WERI-Rb-1 (cell line): Measurements from ENCODE around the gene ERMP1.
A peak's percentile ranks its signal among the peaks of the same experiment; 100 is the strongest.
"Not testable (repeated sequence)": the region's sequence is repeated elsewhere in the genome, so short reads cannot be mapped to it uniquely, and the experiment has no call there.

Experiments used
- DNase-seq: peaks from one replicate; pipeline ENCODE4 v3.0.0-alpha.2; 2020
- H3K27ac ChIP-seq: fragments of 250-450 bp; sonication (Bioruptor Pico); 2 replicates; pipeline ENCODE4 v1.5.1; 2020; ENCODE audit warnings: mild to moderate bottlenecking, moderate library complexity
- H3K27me3 ChIP-seq: fragments of 250-450 bp; sonication (Bioruptor Pico); 2 replicates; pipeline ENCODE4 v1.5.1; 2021; ENCODE audit warnings: mild to moderate bottlenecking, low read depth, moderate library complexity; ENCODE audit not compliant: insufficient read depth, severe bottlenecking
- H3K36me3 ChIP-seq: fragments of 250-450 bp; sonication (Bioruptor Pico); 2 replicates; pipeline ENCODE4 v1.5.1; 2020; ENCODE audit warnings: mild to moderate bottlenecking, moderate library complexity
- H3K4me3 ChIP-seq: 2 replicates; pipeline ENCODE4 v1.5.1; 2011; ENCODE audit warnings: low read depth, mild to moderate bottlenecking, control low read depth, low read length
- H3K9me3 ChIP-seq: fragments of 250-450 bp; sonication (Bioruptor Pico); 2 replicates; pipeline ENCODE4 v1.5.1; 2021; ENCODE audit warnings: mild to moderate bottlenecking, moderate library complexity; ENCODE audit not compliant: severe bottlenecking
- TF ChIP-seq, protein P1 (sequence below): IDR thresholded peaks from 2 replicates; pipeline ENCODE4 v1.5.1; 2011; ENCODE audit warnings: low read depth, mild to moderate bottlenecking, control low read depth, inconsistent platforms, low read length

Gene ERMP1, protein sequence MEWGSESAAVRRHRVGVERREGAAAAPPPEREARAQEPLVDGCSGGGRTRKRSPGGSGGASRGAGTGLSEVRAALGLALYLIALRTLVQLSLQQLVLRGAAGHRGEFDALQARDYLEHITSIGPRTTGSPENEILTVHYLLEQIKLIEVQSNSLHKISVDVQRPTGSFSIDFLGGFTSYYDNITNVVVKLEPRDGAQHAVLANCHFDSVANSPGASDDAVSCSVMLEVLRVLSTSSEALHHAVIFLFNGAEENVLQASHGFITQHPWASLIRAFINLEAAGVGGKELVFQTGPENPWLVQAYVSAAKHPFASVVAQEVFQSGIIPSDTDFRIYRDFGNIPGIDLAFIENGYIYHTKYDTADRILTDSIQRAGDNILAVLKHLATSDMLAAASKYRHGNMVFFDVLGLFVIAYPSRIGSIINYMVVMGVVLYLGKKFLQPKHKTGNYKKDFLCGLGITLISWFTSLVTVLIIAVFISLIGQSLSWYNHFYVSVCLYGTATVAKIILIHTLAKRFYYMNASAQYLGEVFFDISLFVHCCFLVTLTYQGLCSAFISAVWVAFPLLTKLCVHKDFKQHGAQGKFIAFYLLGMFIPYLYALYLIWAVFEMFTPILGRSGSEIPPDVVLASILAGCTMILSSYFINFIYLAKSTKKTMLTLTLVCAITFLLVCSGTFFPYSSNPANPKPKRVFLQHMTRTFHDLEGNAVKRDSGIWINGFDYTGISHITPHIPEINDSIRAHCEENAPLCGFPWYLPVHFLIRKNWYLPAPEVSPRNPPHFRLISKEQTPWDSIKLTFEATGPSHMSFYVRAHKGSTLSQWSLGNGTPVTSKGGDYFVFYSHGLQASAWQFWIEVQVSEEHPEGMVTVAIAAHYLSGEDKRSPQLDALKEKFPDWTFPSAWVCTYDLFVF

GRCh38 chr9:5832538-5833529 is at the start of gene ERMP1:
Gene ERMP1 (minus strand): TSS chr9:5833117. CDS start chr9:5833027, 90 bp downstream.
- H3K36me3 ChIP-seq = no peaks in the 10 kb centered on the region; the same call in none of the 2 replicates
- H3K9me3 ChIP-seq = peaks cover 3% of the 10 kb centered on the region
- peak; percentile 87 for DNase-seq
- TF ChIP-seq, protein P1, sequence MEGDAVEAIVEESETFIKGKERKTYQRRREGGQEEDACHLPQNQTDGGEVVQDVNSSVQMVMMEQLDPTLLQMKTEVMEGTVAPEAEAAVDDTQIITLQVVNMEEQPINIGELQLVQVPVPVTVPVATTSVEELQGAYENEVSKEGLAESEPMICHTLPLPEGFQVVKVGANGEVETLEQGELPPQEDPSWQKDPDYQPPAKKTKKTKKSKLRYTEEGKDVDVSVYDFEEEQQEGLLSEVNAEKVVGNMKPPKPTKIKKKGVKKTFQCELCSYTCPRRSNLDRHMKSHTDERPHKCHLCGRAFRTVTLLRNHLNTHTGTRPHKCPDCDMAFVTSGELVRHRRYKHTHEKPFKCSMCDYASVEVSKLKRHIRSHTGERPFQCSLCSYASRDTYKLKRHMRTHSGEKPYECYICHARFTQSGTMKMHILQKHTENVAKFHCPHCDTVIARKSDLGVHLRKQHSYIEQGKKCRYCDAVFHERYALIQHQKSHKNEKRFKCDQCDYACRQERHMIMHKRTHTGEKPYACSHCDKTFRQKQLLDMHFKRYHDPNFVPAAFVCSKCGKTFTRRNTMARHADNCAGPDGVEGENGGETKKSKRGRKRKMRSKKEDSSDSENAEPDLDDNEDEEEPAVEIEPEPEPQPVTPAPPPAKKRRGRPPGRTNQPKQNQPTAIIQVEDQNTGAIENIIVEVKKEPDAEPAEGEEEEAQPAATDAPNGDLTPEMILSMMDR = peak; percentile 91
- no peaks in the 10 kb centered on the region for H3K27me3 ChIP-seq
- peak within 1 kb of the TSS; percentile 72 for H3K27ac ChIP-seq
- H3K4me3 ChIP-seq = peak within 1 kb of the TSS; percentile 81

GRCh38 chr9:5882244-5883012 is 49.5 kb upstream of the ERMP1 start:
- DNase-seq, H3K36me3 ChIP-seq, H3K4me3 ChIP-seq, H3K27me3 ChIP-seq, H3K9me3 ChIP-seq, H3K27ac ChIP-seq: not testable (repeated sequence)

DNA sequence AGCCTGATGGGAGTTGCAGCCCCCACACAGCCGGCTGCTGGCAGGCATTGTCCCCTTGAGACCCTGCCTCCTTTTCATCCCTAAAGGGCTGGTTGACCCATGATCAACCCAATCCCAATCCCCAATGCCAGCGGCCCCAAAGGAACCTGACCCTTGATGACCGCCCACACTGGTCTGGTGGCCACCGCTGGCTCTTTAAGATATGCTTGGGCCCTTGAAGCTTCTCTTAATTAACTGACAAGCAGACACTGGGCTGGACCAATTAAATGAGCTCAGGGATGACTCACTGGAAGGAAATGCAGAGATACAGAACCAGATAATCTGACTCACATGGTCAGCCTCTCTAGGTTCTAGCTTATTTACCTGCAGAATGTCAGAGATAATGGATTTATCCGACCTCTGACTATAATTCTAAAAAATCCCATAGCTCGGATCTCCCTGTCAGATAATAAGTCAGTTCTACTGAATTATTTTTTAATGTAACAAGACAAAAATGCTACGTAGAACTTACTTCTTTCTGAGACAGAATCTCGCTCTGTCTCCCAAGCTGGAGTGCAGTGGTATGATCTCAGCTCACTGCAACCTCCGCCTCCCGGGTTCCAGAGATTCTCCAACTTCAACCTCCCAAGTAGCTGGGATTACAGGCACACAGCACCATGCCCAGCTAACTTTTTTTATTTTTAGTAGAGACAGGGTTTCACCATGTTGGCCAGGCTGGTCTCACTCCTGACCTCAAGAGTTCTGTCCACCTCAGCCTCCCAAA is 46.7 kb upstream of the ERMP1 start:
- no peak for DNase-seq
- H3K36me3 ChIP-seq = no peaks in the 10 kb centered on the region
- H3K27ac ChIP-seq = no peak overlapping the region
- H3K9me3 ChIP-seq = no peaks in the 10 kb centered on the region
- H3K4me3 ChIP-seq = no peak overlapping the region
- TF ChIP-seq, protein P1 = no peak
- no peaks in the 10 kb centered on the region for H3K27me3 ChIP-seq

DNA sequence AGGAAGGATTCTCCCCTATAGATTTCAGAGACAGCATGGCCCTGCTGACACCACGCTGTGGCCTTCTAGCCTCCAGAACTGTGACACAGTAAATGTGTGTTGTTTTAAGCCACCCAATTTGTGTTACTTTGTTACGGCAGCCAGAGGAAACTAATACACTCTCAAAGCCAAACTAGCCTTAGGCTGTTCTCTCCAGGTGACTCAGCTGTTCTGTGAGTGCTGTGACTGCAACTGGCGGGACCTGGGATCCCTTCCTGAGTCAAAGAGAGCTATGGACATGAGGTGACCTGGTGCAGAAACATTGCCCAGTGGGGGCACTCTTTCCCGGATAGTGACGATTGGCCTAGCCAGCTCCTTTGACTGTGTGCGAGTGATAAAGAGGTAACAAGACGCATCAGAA is 43.8 kb upstream of the ERMP1 start:
- no peak for DNase-seq
- no peaks in the 10 kb centered on the region for H3K27me3 ChIP-seq
- no peak overlapping the region for H3K4me3 ChIP-seq
- H3K27ac ChIP-seq = no peak overlapping the region
- TF ChIP-seq, protein P1 = no peak
- H3K36me3 ChIP-seq = no peaks in the 10 kb centered on the region
- H3K9me3 ChIP-seq = no peaks in the 10 kb centered on the region

DNA sequence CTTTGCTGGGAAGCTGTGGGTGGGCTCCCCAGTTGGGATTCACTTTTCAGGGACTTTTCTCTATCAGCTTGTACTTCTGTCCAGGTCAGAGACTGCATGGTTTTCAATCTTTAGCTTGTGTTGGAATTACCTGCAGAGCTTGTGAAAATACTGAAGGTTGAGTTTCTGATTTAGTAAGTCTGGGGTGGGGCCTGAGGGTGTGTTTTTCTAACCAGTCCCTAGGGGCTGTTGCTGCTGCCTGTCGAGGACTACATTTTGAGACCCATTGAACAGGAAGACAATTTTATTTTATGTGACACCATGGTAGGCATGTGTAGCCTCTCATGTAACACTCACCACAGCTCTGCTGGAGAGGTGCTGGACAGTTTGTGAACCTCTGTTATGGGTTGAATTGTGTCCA is 43.1 kb upstream of the ERMP1 start:
- Histone ChIP-seq H3K4me3 (no peak overlapping the region), H3K36me3 (no peaks in the 10 kb centered on the region), H3K9me3 (no peaks in the 10 kb centered on the region), H3K27ac (no peak overlapping the region), H3K27me3 (no peaks in the 10 kb centered on the region)
- no peak for DNase-seq
- TF ChIP-seq, protein P1 = no peak
